ENCODE results near the gene CEACAM16.
"Not testable (repeated sequence)": the region's sequence is repeated elsewhere in the genome, so short reads cannot be mapped to it uniquely, and the experiment has no call there.

Gene CEACAM16

GRCh38 chr19:44720945-44721344, 22.0 kb downstream of the CEACAM16 start:
- no peak for TF ChIP-seq CTCF (IDR thresholded peaks at IDR 0.05; ENCODE audit: control extremely low read depth, extremely low read depth, low read depth, missing control alignments)
- POLR2A ChIA-PET: no interaction called here
- no peak for DNase-seq (ENCODE audit: extremely low spot score)
- CTCF ChIA-PET: interaction anchor here (0.7 to 18.1 kb wide), 7 partner anchors 11 to 63 kb away, joined by 3 to 513 read pairs (median 27); partner anchors contain the start of gene CBLC

GRCh38 chr19:44721369-44721768, 22.4 kb downstream of the CEACAM16 start:
- CTCF ChIA-PET: interaction anchor here (1.1 to 18.1 kb wide), 10 partner anchors 12 to 77 kb away, joined by 3 to 513 read pairs (median 18); partner anchors contain the start of gene CBLC
- not testable (repeated sequence) for DNase-seq (ENCODE audit: extremely low spot score)
- POLR2A ChIA-PET: interaction anchor here (1.6 kb wide), 1 partner anchor 49 kb away, joined by 4 read pairs; no protein-coding TSS in a partner anchor

- CTCF ChIA-PET: interaction anchor here (0.6 to 18.1 kb wide), 25 partner anchors 8 to 604 kb away, joined by 3 to 513 read pairs (median 4); partner anchors contain the start of gene CBLC
- POLR2A ChIA-PET: interaction anchor here (0.6 to 1.6 kb wide), 2 partner anchors 30 to 48 kb away, joined by 3 to 4 read pairs; no protein-coding TSS in a partner anchor
- peak; percentile 57 for DNase-seq (ENCODE audit: extremely low spot score)
Measured at GRCh38 chr19:44722131-44723121, 23.5 kb downstream of the CEACAM16 start.

GRCh38 chr19:44723299-44723951, 24.5 kb downstream of the CEACAM16 start:
- CTCF ChIA-PET: interaction anchor here (0.6 to 18.1 kb wide), 51 partner anchors 9 to 615 kb away, joined by 3 to 513 read pairs (median 5); partner anchors contain the start of genes BCAM, CBLC, CEACAM19 and CLPTM1
- no peak for TF ChIP-seq CTCF (IDR thresholded peaks at IDR 0.05; ENCODE audit: control extremely low read depth, extremely low read depth, low read depth, missing control alignments)
- peak; percentile 63 for DNase-seq (ENCODE audit: extremely low spot score)
- POLR2A ChIA-PET: interaction anchor here (0.6 to 0.9 kb wide), 3 partner anchors 29 to 47 kb away, joined by 3 to 4 read pairs (median 3); no protein-coding TSS in a partner anchor

More at GRCh38 chr19:44722131-44723121, 23.5 kb downstream of the CEACAM16 start:
- TF ChIP-seq CTCF (IDR thresholded peaks at IDR 0.05; ENCODE audit: control extremely low read depth, extremely low read depth, low read depth, missing control alignments): no peak

- POLR2A ChIA-PET: interaction anchor here (0.6 to 0.9 kb wide), 2 partner anchors 29 to 46 kb away, joined by 3 to 4 read pairs; no protein-coding TSS in a partner anchor
- CTCF ChIA-PET: interaction anchor here (0.6 to 18.1 kb wide), 47 partner anchors 9 to 615 kb away, joined by 3 to 513 read pairs (median 5); partner anchors contain the start of genes BCAM, CBLC, CEACAM19 and CLPTM1
- peak; percentile 85 for DNase-seq (ENCODE audit: extremely low spot score)
- TF ChIP-seq CTCF (IDR thresholded peaks at IDR 0.05; ENCODE audit: control extremely low read depth, extremely low read depth, low read depth, missing control alignments): peak; percentile 96
Measured at GRCh38 chr19:44723952-44724319, 25.0 kb downstream of the CEACAM16 start.

- TF ChIP-seq CTCF (IDR thresholded peaks at IDR 0.05; ENCODE audit: control extremely low read depth, extremely low read depth, low read depth, missing control alignments): no peak
- POLR2A ChIA-PET: interaction anchor here (0.6 kb wide), 1 partner anchor 95 kb away, joined by 5 read pairs; no protein-coding TSS in a partner anchor
- DNase-seq (ENCODE audit: extremely low spot score): no peak
- CTCF ChIA-PET: interaction anchor here (1.2 to 18.1 kb wide), 12 partner anchors 7 to 130 kb away, joined by 3 to 513 read pairs (median 32); partner anchors contain the start of genes CBLC and NECTIN2
Measured at GRCh38 chr19:44725251-44725650, 26.3 kb downstream of the CEACAM16 start.
